ENCODE measurements around the gene DAZAP2. TPM values are rescaled to one million over a fixed set of nuclear protein-coding genes. Genes with fewer than 3 reads are reported as not detected.

Gene DAZAP2
- total and polyA plus RNA-seq, 9 of the 15 experiments (the other 6 are each of a cell fraction or from before 2014, with no cell fraction given) = 116 to 668 (median 227) TPM

DNA sequence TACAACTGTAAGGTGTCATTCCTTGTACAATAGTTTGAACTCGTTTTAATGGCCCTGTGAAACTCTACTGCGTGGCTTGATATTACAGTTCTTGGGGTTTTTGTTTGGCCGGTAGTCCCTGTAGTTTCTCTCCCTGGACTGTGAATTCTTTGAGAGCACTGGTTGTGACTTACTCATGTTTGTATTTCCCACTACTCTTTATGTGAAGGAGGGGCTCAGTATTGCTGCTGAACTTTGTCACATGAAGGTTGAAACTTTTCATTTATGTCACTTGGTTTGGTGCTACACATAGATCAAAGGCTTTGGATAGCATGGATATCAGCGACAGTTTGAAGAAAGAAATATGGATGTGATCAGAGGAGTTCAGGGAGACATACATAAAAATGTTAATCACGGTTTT is 19.3 kb upstream of the DAZAP2 start (continued):
- TF ChIP-seq, protein P1, sequence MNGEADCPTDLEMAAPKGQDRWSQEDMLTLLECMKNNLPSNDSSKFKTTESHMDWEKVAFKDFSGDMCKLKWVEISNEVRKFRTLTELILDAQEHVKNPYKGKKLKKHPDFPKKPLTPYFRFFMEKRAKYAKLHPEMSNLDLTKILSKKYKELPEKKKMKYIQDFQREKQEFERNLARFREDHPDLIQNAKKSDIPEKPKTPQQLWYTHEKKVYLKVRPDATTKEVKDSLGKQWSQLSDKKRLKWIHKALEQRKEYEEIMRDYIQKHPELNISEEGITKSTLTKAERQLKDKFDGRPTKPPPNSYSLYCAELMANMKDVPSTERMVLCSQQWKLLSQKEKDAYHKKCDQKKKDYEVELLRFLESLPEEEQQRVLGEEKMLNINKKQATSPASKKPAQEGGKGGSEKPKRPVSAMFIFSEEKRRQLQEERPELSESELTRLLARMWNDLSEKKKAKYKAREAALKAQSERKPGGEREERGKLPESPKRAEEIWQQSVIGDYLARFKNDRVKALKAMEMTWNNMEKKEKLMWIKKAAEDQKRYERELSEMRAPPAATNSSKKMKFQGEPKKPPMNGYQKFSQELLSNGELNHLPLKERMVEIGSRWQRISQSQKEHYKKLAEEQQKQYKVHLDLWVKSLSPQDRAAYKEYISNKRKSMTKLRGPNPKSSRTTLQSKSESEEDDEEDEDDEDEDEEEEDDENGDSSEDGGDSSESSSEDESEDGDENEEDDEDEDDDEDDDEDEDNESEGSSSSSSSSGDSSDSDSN (IDR thresholded peaks at IDR 0.05; ENCODE audit: borderline replicate concordance in 1 of 2, low read depth in 2 of 2, low read length in 2 of 2) = 0 out of 4 replicates have a peak, but pooled peaks of 1 of the 2 experiments have one; percentile 5
- TF ChIP-seq TAF9B (IDR thresholded peaks at IDR 0.05; ENCODE audit: partially characterized antibody) (no peak), PATZ1 (CRISPR knock-in tag; IDR thresholded peaks at IDR 0.05; ENCODE audit: borderline replicate concordance) (no peak), ILF3 (IDR thresholded peaks at IDR 0.05; ENCODE audit: borderline replicate concordance) (no peak), SMARCE1 (IDR thresholded peaks at IDR 0.05) (no peak), BCOR (IDR thresholded peaks at IDR 0.05) (no peak), HDAC8 (tag; IDR thresholded peaks at IDR 0.05) (no peak)

Data from K562 (cell line).